Measurements from ENCODE around the gene LRFN2.

GRCh38 chr6:40520084-40520483 is 67.1 kb downstream of the LRFN2 start:
- no peak for TF ChIP-seq POLR2A (IDR thresholded peaks at IDR 0.05)
- no peak for TF ChIP-seq POLR2AphosphoS5 (IDR thresholded peaks at IDR 0.05)

All from breast epithelium (tissue), 3 donors.